GM21737 (cell line): ENCODE results near the gene ALMS1.

Source experiments
- ATAC-seq: cut with Tn5 transposase; IDR thresholded peaks from one replicate; pipeline ENCODE4 v1.9.1; 2021; ENCODE audit warnings: mild to moderate bottlenecking, moderate library complexity; ENCODE audit not compliant: unreplicated experiment

Gene ALMS1

GRCh38 chr2:73654175-73654574 lies 268.5 kb downstream of the ALMS1 start:
- ATAC-seq: no peak
